Measurements from ENCODE around the gene GMDS. TPM values are rescaled to one million over a fixed set of nuclear protein-coding genes. Genes with fewer than 3 reads are reported as not detected.

Gene GMDS
- total and polyA plus RNA-seq, 2 of the 4 experiments (the other 2 are of a cell fraction): 7.3 to 21.9 TPM

- Histone ChIP-seq H2AK9ac (replicated peaks; ENCODE audit: low read depth, low read length, poor library complexity) (no peak overlapping the region), H2AFZ (replicated peaks; ENCODE audit: low read length, poor library complexity) (no peak overlapping the region), H2AK5ac (ENCODE audit: low read depth, low read length) (no peak overlapping the region), H3K27me3 (ENCODE audit: control insufficient read depth, insufficient read depth, low read length) (no peaks in the 10 kb centered on the region), H2BK15ac (ENCODE audit: low read depth, low read length) (no peak overlapping the region), H3K9me1 (ENCODE audit: insufficient read depth, low read length) (no peaks in the 10 kb centered on the region; the same call in 1 of the 2 replicates), H4K8ac (ENCODE audit: low read depth in 2 of 2, low read length in 2 of 2) (no peak overlapping the region), H4K91ac (ENCODE audit: insufficient read depth, low read depth, low read length) (no peak overlapping the region), H3K56ac (ENCODE audit: extremely low read depth, insufficient read depth, low read length) (no peak overlapping the region), H3K9me3 (ENCODE audit: control insufficient read depth, insufficient read depth, low read length) (no peaks in the 10 kb centered on the region), H3K4me2 (ENCODE audit: low read depth, low read length) (no peak overlapping the region), H3K14ac (replicated peaks; ENCODE audit: low read depth, low read length) (no peak overlapping the region), H3K4me1 (ENCODE audit: control insufficient read depth, insufficient read depth, low read length) (no peaks in the 10 kb centered on the region), H3K79me1 (ENCODE audit: low read depth in 1 of 2, low read length in 2 of 2) (no peaks in the 10 kb centered on the region), H3K23ac (ENCODE audit: low read depth, low read length) (no peak overlapping the region), H2BK20ac (ENCODE audit: low read depth, low read length) (no peak overlapping the region), H3K18ac (ENCODE audit: low read depth, low read length) (no peak overlapping the region), H4K5ac (ENCODE audit: low read depth, low read length) (no peak overlapping the region), H3K4ac (ENCODE audit: low read depth, low read length) (no peak overlapping the region), H2BK5ac (ENCODE audit: low read depth, low read length, poor library complexity, severe bottlenecking) (no peak overlapping the region), H3K4me3 (ENCODE audit: insufficient read depth, low read depth, low read length) (no peak overlapping the region), H2BK120ac (ENCODE audit: low read depth, low read length) (no peak overlapping the region), H3K27ac (ENCODE audit: insufficient read depth, low read length) (no peak overlapping the region), H4K20me1 (ENCODE audit: insufficient read depth, low read length) (no peaks in the 10 kb centered on the region), H3K36me3 (ENCODE audit: control insufficient read depth, insufficient read depth, low read length) (no peaks in the 10 kb centered on the region; the same call in 1 of the 2 replicates), H3K9ac (ENCODE audit: low read depth, low read length) (no peak overlapping the region)
- BruUV-seq (replicated peaks): no TSS peak
- dilution Hi-C loops (cut with HindIII; ENCODE audit: low sequenced_read_pairs, unreplicated experiment): no loop called here
- intact Hi-C loops (cut with micrococcal nuclease): no loop called here
- POLR2A ChIA-PET (ENCODE audit: unreplicated experiment): no interaction called here
- no CpG with 5 or more reads among the region's 2 CpGs for WGBS, 2 experiments (ENCODE audit: extremely low coverage in 2 of 2, insufficient read length in 1 of 2)
- no peak for ATAC-seq (ENCODE audit: low read depth)
- in situ Hi-C loops (cut with MboI; ENCODE audit: low sequenced_read_pairs): no loop called here
- CTCF ChIA-PET: no interaction called here
- no peak for TF ChIP-seq CTCF (conservative IDR thresholded peaks at IDR 0.05; ENCODE audit: low read depth, low read length)
- no peak for TF ChIP-seq RFX5 (IDR thresholded peaks at IDR 0.05; ENCODE audit: low read depth, low read length)
- no peak for TF ChIP-seq MAZ (IDR thresholded peaks at IDR 0.05; ENCODE audit: borderline replicate concordance, low read depth, low read length)
- TF ChIP-seq MXI1 (IDR thresholded peaks at IDR 0.05; ENCODE audit: borderline replicate concordance, low read depth, low read length): no peak
- TF ChIP-seq USF2 (IDR thresholded peaks at IDR 0.05; ENCODE audit: low read depth, low read length): no peak
- no peak for TF ChIP-seq MAFK (IDR thresholded peaks at IDR 0.05; ENCODE audit: low read depth, low read length)
- DNase-seq: no peak
These were observed 391.1 kb downstream of the GMDS start for GRCh38 chr6:1854296-1854695.
